ENCODE results near the gene MEPE. TPM values are rescaled to one million over a fixed set of nuclear protein-coding genes. Genes with fewer than 3 reads are reported as not detected.

Gene MEPE
- total and polyA plus RNA-seq, 10 of the 15 experiments (the other 5 are each of a cell fraction or from before 2014, with no cell fraction given) = not detected

- 41% methylated on average over 5 of the region's 5 CpGs for WGBS (ENCODE audit: insufficient coverage, insufficient replicate concordance, low lambda C conversion rate, missing lambda C conversion rate)
These were observed 13.5 kb downstream of the MEPE start for GRCh38 chr4:87846226-87846625.

More at GRCh38 chr4:87846226-87846625, 13.5 kb downstream of the MEPE start:
- Histone ChIP-seq H3K4me1 (ENCODE audit: control insufficient read depth, insufficient read depth, low read length) (no peaks in the 10 kb centered on the region), H3K27me3 (replicated peaks in 1 of 2; ENCODE audit: control insufficient read depth in 2 of 2, insufficient read depth in 2 of 2, low read length in 1 of 2) (no peaks in the 10 kb centered on the region; a peak in 1 of 4 replicates), H3K9me3 (replicated peaks; ENCODE audit: control insufficient read depth, insufficient read depth, low read length) (no peaks in the 10 kb centered on the region), H2AFZ (ENCODE audit: control insufficient read depth, low read depth, low read length) (no peak overlapping the region), H3K79me2 (ENCODE audit: control insufficient read depth, insufficient read depth, low read length) (no peaks in the 10 kb centered on the region), H4K20me1 (ENCODE audit: control insufficient read depth, insufficient read depth) (no peaks in the 10 kb centered on the region), H3K27ac (ENCODE audit: control insufficient read depth, insufficient read depth) (no peak overlapping the region), H3K9ac (ENCODE audit: control insufficient read depth, insufficient read depth, low read length) (no peak overlapping the region), H3K36me3 (ENCODE audit: control insufficient read depth in 2 of 2, insufficient read depth in 2 of 2, low read length in 1 of 2) (no peaks in the 10 kb centered on the region), H3K4me3 (no peak overlapping the region), H3K4me2 (ENCODE audit: control insufficient read depth, insufficient read depth) (no peak overlapping the region)
- ChIA-PET CTCF (no interaction called here), RAD21 (ENCODE audit: unreplicated experiment) (no interaction called here), SMC1A (ENCODE audit: uncharacterized antibody, unreplicated experiment) (interaction anchor here (0.8 kb wide), 1 partner anchor 9 kb away, joined by 3 read pairs; no protein-coding TSS in a partner anchor), POLR2A (no interaction called here)
- in situ Hi-C loops (cut with MboI) (loop anchor here (5.0 to 25.0 kb wide), 3 partner anchors 351 to 684 kb away; no protein-coding TSS in a partner anchor), intact Hi-C loops (cut with micrococcal nuclease; ENCODE audit: unreplicated experiment) (loop anchor here (5.0 kb wide), 3 partner anchors 349 to 671 kb away; no protein-coding TSS in a partner anchor)
- TF ChIP-seq REST (IDR thresholded peaks at IDR 0.05; ENCODE audit: low read depth, low read length) = no peak
- no peak for TF ChIP-seq POLR2A (IDR thresholded peaks at IDR 0.05; ENCODE audit: low read depth, low read length)
- no peak for TF ChIP-seq CBX3 (IDR thresholded peaks at IDR 0.05; ENCODE audit: borderline replicate concordance, low read depth)
- TF ChIP-seq POLR2AphosphoS5 (IDR thresholded peaks at IDR 0.05; ENCODE audit: low read length) = no peak
- TF ChIP-seq DPF2 (IDR thresholded peaks at IDR 0.05) = no peak
- TF ChIP-seq WRNIP1 (IDR thresholded peaks at IDR 0.05; ENCODE audit: borderline replicate concordance, low read depth, low read length) = no peak
- no peak for TF ChIP-seq SKIL (IDR thresholded peaks at IDR 0.05; ENCODE audit: low read depth, poor library complexity, severe bottlenecking)
- TF ChIP-seq HDGF (IDR thresholded peaks at IDR 0.05) = no peak
- TF ChIP-seq BHLHE40 (IDR thresholded peaks at IDR 0.05; ENCODE audit: borderline replicate concordance in 1 of 2, low read depth in 2 of 2, low read length in 1 of 2) = no peak
- TF ChIP-seq ETV6 (conservative IDR thresholded peaks at IDR 0.05 in 1 of 2, IDR thresholded peaks at IDR 0.05 in 1 of 2; ENCODE audit: borderline replicate concordance in 1 of 2, low read depth in 1 of 2) = no peak
- no peak for TF ChIP-seq FOXM1 (IDR thresholded peaks at IDR 0.05; ENCODE audit: low read depth, low read length)
- TF ChIP-seq SMARCA5 (IDR thresholded peaks at IDR 0.05) = no peak
- no peak for TF ChIP-seq RAD51 (IDR thresholded peaks at IDR 0.05)
- TF ChIP-seq FOS (IDR thresholded peaks at IDR 0.05; ENCODE audit: borderline replicate concordance, extremely low read depth, insufficient read length) = no peak
- no peak for TF ChIP-seq IRF4 (IDR thresholded peaks at IDR 0.05; ENCODE audit: low read depth, low read length)
- TF ChIP-seq SMAD5 (IDR thresholded peaks at IDR 0.05; ENCODE audit: low read depth) = no peak
- no peak for TF ChIP-seq TAF1 (IDR thresholded peaks at IDR 0.05; ENCODE audit: borderline replicate concordance, low read depth, low read length)
- TF ChIP-seq MXI1 (IDR thresholded peaks at IDR 0.05; ENCODE audit: low read depth, low read length) = no peak
- FAIRE-seq (no peak), DNase-seq (ENCODE audit: low read depth, low spot score) (no peak), ATAC-seq (no peak)
- no TSS peak for BruUV-seq (replicated peaks)
